Lower leg skin (tissue), 4 donors: ENCODE data around the gene RAPGEF1. TPM values are rescaled to one million over a fixed set of nuclear protein-coding genes. Genes with fewer than 3 reads are reported as not detected.
"Not testable (repeated sequence)": the region's sequence is repeated elsewhere in the genome, so short reads cannot be mapped to it uniquely, and the experiment has no call there.

Source experiments
- DNase-seq, 2 donors: peaks; one replicate each; pipeline ENCODE4 v3.0.0-alpha.2; 2019; ENCODE audit warnings: low spot score in 2 of 2
- H3K4me3 ChIP-seq: fragments of 200-600 bp; sonication (generic); 2 replicates; pipeline ENCODE4 v1.5.1; 2017; ENCODE audit warnings: mild to moderate bottlenecking, low read depth; ENCODE audit not compliant: poor library complexity, severe bottlenecking
- CTCF ChIP-seq, 3 donors: fragments of 450-650 bp; IDR thresholded peaks; one replicate each; pipeline ENCODE4 v1.5.1; 2016; ENCODE audit warnings: antibody characterized with exemption in 3 of 3, mild to moderate bottlenecking in 3 of 3, moderate library complexity in 2 of 3
- POLR2A ChIP-seq, 2 donors: fragments of 450-650 bp; IDR thresholded peaks; one replicate each; pipeline ENCODE4 v1.6.1; 2016 to 2017; ENCODE audit warnings: antibody characterized with exemption in 2 of 2, mild to moderate bottlenecking in 1 of 2, moderate library complexity in 1 of 2
- WGBS, 2 donors: methylation state at CpG; one replicate each; pipeline ENCODE4 v1.1.5; 2018; 5-methylcytosine and 5-hydroxymethylcytosine counted together
- intact Hi-C: fragments of 100-400 bp; cut with DNase I; formaldehyde crosslinking; loops from one replicate; pipeline ENCODE4 v1.15.0; 2023; ENCODE audit warnings: low total_unique reads
- total RNA-seq, 4 donors: library from RNA; depleted of rRNA; stranded (reverse); fragments of >200 nt; gene quantifications; one replicate each; pipeline ENCODE4 v1.1.0, GENCODE V29; 2016

The RAPGEF1 gene
- total RNA-seq, 4 donors from 2014 or later, result 18.0 to 70.8 (median 43.5) TPM

GRCh38 chr9:131552030-131552429 lies 187.8 kb downstream of the RAPGEF1 start:
- 88 to 96% methylated on average over 6 of the region's 6 CpGs for WGBS, 2 donors
- TF ChIP-seq POLR2A (IDR thresholded peaks at IDR 0.05), result no peak
- no peak for TF ChIP-seq CTCF (IDR thresholded peaks at IDR 0.05)
- no peak overlapping the region for H3K4me3 ChIP-seq
- DNase-seq, result no peak
- intact Hi-C loops, result no loop called here

GRCh38 chr9:131550465-131550864 lies 189.4 kb downstream of the RAPGEF1 start:
- WGBS, 2 donors, result 76 to 84% methylated on average over 8 of the region's 8 CpGs
- DNase-seq, intact Hi-C loops, H3K4me3 ChIP-seq: not testable (repeated sequence)

- intact Hi-C loops, DNase-seq, H3K4me3 ChIP-seq: not testable (repeated sequence)
- 77 to 84% methylated on average over 10 of the region's 10 CpGs for WGBS, 2 donors
These were observed 190.7 kb downstream of the RAPGEF1 start for GRCh38 chr9:131549186-131549585.

- intact Hi-C loops, result no loop called here
- TF ChIP-seq POLR2A (IDR thresholded peaks at IDR 0.05) (no peak), CTCF (IDR thresholded peaks at IDR 0.05) (no peak)
- DNase-seq, result no peak
- no peak overlapping the region for H3K4me3 ChIP-seq
- WGBS, 2 donors, result 5% methylated on average over 22 to 36 of the region's 49 CpGs
These were observed 193.4 kb downstream of the RAPGEF1 start for GRCh38 chr9:131546336-131547084.

GRCh38 chr9:131545786-131546335 lies 194.0 kb downstream of the RAPGEF1 start:
- 1 to 3% methylated on average over 26 to 30 of the region's 30 CpGs for WGBS, 2 donors
- TF ChIP-seq POLR2A (IDR thresholded peaks at IDR 0.05), result no peak
- no peak for TF ChIP-seq CTCF (IDR thresholded peaks at IDR 0.05)
- intact Hi-C loops, result no loop called here
- DNase-seq, result no peak
- H3K4me3 ChIP-seq, result no peak overlapping the region

- WGBS, 2 donors, result 23 to 36% methylated on average over 31 to 48 of the region's 50 CpGs
- intact Hi-C loops, result no loop called here
These were observed 194.7 kb downstream of the RAPGEF1 start, which contains the start of gene PRRT1B for GRCh38 chr9:131545003-131545785. Gene PRRT1B, plus strand, starts transcription at chr9:131545523. Its CDS starts 93 bp downstream, at chr9:131545616.

More at GRCh38 chr9:131545003-131545785, 194.7 kb downstream of the RAPGEF1 start, which contains the start of gene PRRT1B:
- no peak for DNase-seq
- no peak within 1 kb of the TSS for H3K4me3 ChIP-seq
- TF ChIP-seq POLR2A (IDR thresholded peaks at IDR 0.05) (no peak), CTCF (IDR thresholded peaks at IDR 0.05) (no peak)
